Omental fat pad (tissue), 4 donors: Measurements from ENCODE around the gene SLCO1C1. TPM values are rescaled to one million over a fixed set of nuclear protein-coding genes. Genes with fewer than 3 reads are reported as not detected.
"Not testable (repeated sequence)": the region's sequence is repeated elsewhere in the genome, so short reads cannot be mapped to it uniquely, and the experiment has no call there.

Source experiments
- ATAC-seq: fragments of 150-250 bp; one replicate; pipeline ENCODE4 v1.9.1; 2016; ENCODE audit warnings: mild to moderate bottlenecking, moderate library complexity; ENCODE audit not compliant: low FRiP score
- DNase-seq: peaks from one replicate; pipeline ENCODE4 v3.0.0-alpha.2; 2019; ENCODE audit warnings: low spot score
- CTCF ChIP-seq, 3 donors: fragments of 450-650 bp; IDR thresholded peaks; one replicate each; pipeline ENCODE4 v1.5.1; 2016 to 2017; ENCODE audit warnings: antibody characterized with exemption in 3 of 3, mild to moderate bottlenecking in 3 of 3, moderate library complexity in 2 of 3
- total RNA-seq, 4 donors: library from RNA; depleted of rRNA; stranded (reverse); fragments of >200 nt; gene quantifications; one replicate each; pipeline ENCODE4 v1.1.0, GENCODE V29; 2016

Gene SLCO1C1
- total RNA-seq, 4 donors from 2014 or later: 0.48 to 2.5 (median 1.0) TPM

GRCh38 chr12:20731274-20731673, 36.1 kb downstream of the SLCO1C1 start:
- ATAC-seq: no peak
- no peak for TF ChIP-seq CTCF (IDR thresholded peaks at IDR 0.05)
- no peak for DNase-seq

GRCh38 chr12:20740972-20741371, 45.8 kb downstream of the SLCO1C1 start:
- DNase-seq (no peak), ATAC-seq (no peak)
- TF ChIP-seq CTCF (IDR thresholded peaks at IDR 0.05): no peak

- no peak for TF ChIP-seq CTCF (IDR thresholded peaks at IDR 0.05)
Observed at GRCh38 chr12:20748198-20748597, 53.1 kb downstream of the SLCO1C1 start.

GRCh38 chr12:20751046-20751445, 55.9 kb downstream of the SLCO1C1 start:
- TF ChIP-seq CTCF (IDR thresholded peaks at IDR 0.05): no peak
- DNase-seq (no peak), ATAC-seq (no peak)

More at GRCh38 chr12:20748198-20748597, 53.1 kb downstream of the SLCO1C1 start:
- no peak for DNase-seq
- no peak for ATAC-seq

- DNase-seq (no peak), ATAC-seq (no peak)
- TF ChIP-seq CTCF (IDR thresholded peaks at IDR 0.05): no peak
Observed at GRCh38 chr12:20777420-20777819, 82.3 kb downstream of the SLCO1C1 start.

- TF ChIP-seq CTCF (IDR thresholded peaks at IDR 0.05): no peak
- no peak for DNase-seq
- no peak for ATAC-seq
Observed at GRCh38 chr12:20778969-20779368, 83.8 kb downstream of the SLCO1C1 start.

GRCh38 chr12:20779971-20780370, 84.8 kb downstream of the SLCO1C1 start:
- ATAC-seq, DNase-seq: not testable (repeated sequence)

GRCh38 chr12:20783796-20784357, 88.7 kb downstream of the SLCO1C1 start:
- ATAC-seq: not testable (repeated sequence)

More at GRCh38 chr12:20783796-20784357, 88.7 kb downstream of the SLCO1C1 start:
- not testable (repeated sequence) for DNase-seq
